Activated CD4-positive, alpha-beta T cell treated with anti-CD3 and anti-CD28 coated beads, Interleukin-2, amount 50 U/mL, for 1 hour (primary cell): ENCODE measurements around the gene MALAT1.
A peak's percentile ranks its signal among the peaks of the same experiment; 100 is the strongest.
"Not testable (repeated sequence)": the region's sequence is repeated elsewhere in the genome, so short reads cannot be mapped to it uniquely, and the experiment has no call there.

ENCODE experiments used
- DNase-seq: peaks from one replicate; pipeline ENCODE4 v3.0.0-alpha.2; 2020

MALAT1 gene

GRCh38 chr11:65498977-65499712 lies at the start of gene MALAT1:
TSS of gene MALAT1 (plus strand) at chr11:65499045.
- DNase-seq: peak; percentile 92

- not testable (repeated sequence) for DNase-seq
Observed at GRCh38 chr11:65451301-65451700, 47.5 kb upstream of the MALAT1 start.

- DNase-seq: not testable (repeated sequence)
Observed at GRCh38 chr11:65452259-65452658, 46.6 kb upstream of the MALAT1 start.

GRCh38 chr11:65452806-65453490 lies 45.9 kb upstream of the MALAT1 start:
- DNase-seq: no peak

GRCh38 chr11:65454311-65454695 lies 44.5 kb upstream of the MALAT1 start:
- DNase-seq: no peak

GRCh38 chr11:65454696-65455456 lies 44.0 kb upstream of the MALAT1 start:
- peak; percentile 74 for DNase-seq

GRCh38 chr11:65456418-65456817 lies 42.4 kb upstream of the MALAT1 start:
- no peak for DNase-seq

- no peak for DNase-seq
Observed at GRCh38 chr11:65459552-65459951, 39.3 kb upstream of the MALAT1 start.

GRCh38 chr11:65465471-65465870 lies 33.4 kb upstream of the MALAT1 start:
- DNase-seq: not testable (repeated sequence)

GRCh38 chr11:65467306-65467705 lies 31.5 kb upstream of the MALAT1 start:
- DNase-seq: not testable (repeated sequence)

GRCh38 chr11:65468874-65469333 lies 29.9 kb upstream of the MALAT1 start:
- peak; percentile 59 for DNase-seq

- no peak for DNase-seq
Observed at GRCh38 chr11:65470433-65471049, 28.3 kb upstream of the MALAT1 start.

- DNase-seq: no peak
Observed at GRCh38 chr11:65471447-65471891, 27.4 kb upstream of the MALAT1 start.

GRCh38 chr11:65472588-65473277 lies 26.1 kb upstream of the MALAT1 start:
- DNase-seq: not testable (repeated sequence)

- no peak for DNase-seq
Observed at GRCh38 chr11:65473278-65473860, 25.5 kb upstream of the MALAT1 start.

- no peak for DNase-seq
Observed at GRCh38 chr11:65474864-65475263, 24.0 kb upstream of the MALAT1 start.

- no peak for DNase-seq
Observed at GRCh38 chr11:65476632-65477148, 22.2 kb upstream of the MALAT1 start.

GRCh38 chr11:65477149-65477965 lies 21.5 kb upstream of the MALAT1 start:
- DNase-seq: peak; percentile 90

GRCh38 chr11:65478388-65479183 lies 20.3 kb upstream of the MALAT1 start:
- DNase-seq: no peak
